ENCODE results near the gene IQCM. TPM values are rescaled to one million over a fixed set of nuclear protein-coding genes. Genes with fewer than 3 reads are reported as not detected.

The IQCM gene
- total RNA-seq, 1 donor from 2014 or later = not detected

DNA sequence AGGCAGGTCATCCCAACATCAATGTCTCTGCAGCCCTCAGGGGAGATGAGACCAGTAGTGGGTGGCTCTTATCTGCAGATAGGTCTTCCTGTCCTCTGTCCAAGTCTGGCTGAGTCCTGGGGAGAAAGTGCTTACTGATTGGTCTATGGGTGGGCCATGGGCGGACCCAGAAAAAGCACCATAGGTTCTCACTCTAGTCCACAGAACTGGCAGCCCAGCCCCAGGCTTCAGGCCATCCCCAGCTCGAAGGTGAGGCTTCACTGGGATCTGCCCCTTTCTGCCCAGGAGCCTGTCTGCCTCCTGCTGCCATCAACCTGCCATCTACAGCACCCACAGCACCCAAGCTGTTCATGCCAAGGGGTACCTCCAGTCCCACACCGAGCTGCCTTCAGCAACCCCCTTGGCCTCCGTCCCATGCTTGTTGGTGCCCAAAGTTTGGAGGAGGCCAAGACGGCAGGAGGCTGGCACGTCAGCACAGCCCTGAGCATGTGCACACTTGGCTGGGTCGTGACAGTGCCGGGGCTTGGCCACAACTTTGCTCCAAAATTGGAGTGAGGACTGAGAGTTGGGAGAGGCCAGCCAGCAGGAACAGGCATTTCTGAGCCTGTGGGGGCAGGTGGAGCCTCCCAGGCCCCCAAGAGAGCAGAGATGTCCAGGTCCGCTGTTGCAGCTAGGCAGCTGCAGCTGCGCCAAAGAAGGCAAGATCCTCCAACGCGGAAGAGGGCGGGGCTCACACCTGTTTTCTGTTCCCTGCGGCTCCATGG is 99.6 kb downstream of the IQCM start:
- Mint-ChIP-seq H3K4me3 (no peak overlapping the region), H3K27ac (ENCODE audit: unreplicated experiment) (no peak overlapping the region), H3K9me3 (no peaks in the 10 kb centered on the region), H3K4me1 (no peaks in the 10 kb centered on the region), H3K27me3 (ENCODE audit: low read depth) (no peaks in the 10 kb centered on the region), H3K36me3 (ENCODE audit: low read depth) (no peaks in the 10 kb centered on the region)
- TF ChIP-seq, protein P1, sequence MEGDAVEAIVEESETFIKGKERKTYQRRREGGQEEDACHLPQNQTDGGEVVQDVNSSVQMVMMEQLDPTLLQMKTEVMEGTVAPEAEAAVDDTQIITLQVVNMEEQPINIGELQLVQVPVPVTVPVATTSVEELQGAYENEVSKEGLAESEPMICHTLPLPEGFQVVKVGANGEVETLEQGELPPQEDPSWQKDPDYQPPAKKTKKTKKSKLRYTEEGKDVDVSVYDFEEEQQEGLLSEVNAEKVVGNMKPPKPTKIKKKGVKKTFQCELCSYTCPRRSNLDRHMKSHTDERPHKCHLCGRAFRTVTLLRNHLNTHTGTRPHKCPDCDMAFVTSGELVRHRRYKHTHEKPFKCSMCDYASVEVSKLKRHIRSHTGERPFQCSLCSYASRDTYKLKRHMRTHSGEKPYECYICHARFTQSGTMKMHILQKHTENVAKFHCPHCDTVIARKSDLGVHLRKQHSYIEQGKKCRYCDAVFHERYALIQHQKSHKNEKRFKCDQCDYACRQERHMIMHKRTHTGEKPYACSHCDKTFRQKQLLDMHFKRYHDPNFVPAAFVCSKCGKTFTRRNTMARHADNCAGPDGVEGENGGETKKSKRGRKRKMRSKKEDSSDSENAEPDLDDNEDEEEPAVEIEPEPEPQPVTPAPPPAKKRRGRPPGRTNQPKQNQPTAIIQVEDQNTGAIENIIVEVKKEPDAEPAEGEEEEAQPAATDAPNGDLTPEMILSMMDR (conservative IDR thresholded peaks at IDR 0.05) = no peak
- DNase-seq (ENCODE audit: low read depth, low spot score) = no peak

DNA sequence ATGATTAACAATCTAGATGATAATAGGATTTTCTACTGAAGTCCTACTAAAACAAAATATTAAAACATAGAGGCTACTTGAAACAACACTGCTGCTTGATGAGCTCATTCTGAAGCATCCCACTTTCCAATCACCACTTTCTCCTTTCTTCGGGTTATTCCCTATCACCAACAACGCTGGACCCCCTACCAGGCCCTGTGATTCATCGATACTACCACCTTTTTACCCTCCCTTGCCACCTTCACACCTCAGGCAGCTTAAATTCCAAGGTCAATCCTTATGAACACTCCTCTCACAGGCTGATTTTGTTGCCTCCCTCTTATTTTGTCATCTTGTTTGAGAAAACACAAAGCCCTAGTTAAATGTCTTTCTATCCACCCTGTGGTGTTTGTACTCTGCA is 102.6 kb downstream of the IQCM start:
- TF ChIP-seq, protein P1 (conservative IDR thresholded peaks at IDR 0.05) = no peak
- H3K4me3 Mint-ChIP-seq = no peak overlapping the region
- H3K9me3 Mint-ChIP-seq = no peaks in the 10 kb centered on the region
- no peaks in the 10 kb centered on the region for H3K4me1 Mint-ChIP-seq
- H3K27ac Mint-ChIP-seq (ENCODE audit: unreplicated experiment) = no peak overlapping the region
- H3K27me3 Mint-ChIP-seq (ENCODE audit: low read depth) = no peaks in the 10 kb centered on the region
- H3K36me3 Mint-ChIP-seq (ENCODE audit: low read depth) = no peaks in the 10 kb centered on the region
- DNase-seq (ENCODE audit: low read depth, low spot score) = no peak

DNA sequence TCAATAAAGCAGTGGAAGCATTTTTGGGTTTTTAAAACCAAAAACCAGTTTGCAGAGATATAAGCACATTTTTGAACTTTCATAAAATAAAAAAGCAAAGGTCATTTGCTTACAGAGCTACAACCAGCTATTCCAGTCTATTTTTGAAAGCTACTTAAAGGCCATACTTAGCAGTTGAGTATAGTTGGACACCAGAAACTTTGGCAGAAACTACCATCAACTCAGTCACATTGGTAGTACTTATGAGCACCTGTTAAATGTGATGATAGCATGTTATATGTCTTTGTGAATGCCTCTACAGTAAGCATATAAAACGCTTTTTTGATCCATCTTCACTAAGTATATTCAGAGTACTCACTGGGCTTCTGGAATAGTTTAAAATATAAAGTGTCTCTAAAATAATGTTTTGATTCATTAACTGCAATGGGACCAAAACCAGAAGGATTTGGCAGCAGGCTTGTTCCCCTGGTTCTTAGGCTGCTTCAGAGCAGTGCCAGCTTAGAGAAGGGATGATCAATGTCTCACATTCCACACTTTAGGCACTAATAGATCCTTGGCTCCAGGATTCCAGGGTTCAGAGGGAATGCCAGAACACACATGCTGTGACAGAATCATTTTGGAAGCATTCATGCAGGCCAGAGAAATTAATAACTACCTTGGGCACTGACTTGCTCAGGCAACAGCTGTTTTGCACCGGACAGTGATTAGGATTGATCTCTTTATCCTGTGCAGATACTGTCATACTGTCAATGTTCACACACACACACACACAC is 103.9 kb downstream of the IQCM start:
- no peak for DNase-seq (ENCODE audit: low read depth, low spot score)
- TF ChIP-seq, protein P1 (conservative IDR thresholded peaks at IDR 0.05) = no peak
- no peak overlapping the region for H3K4me3 Mint-ChIP-seq
- no peaks in the 10 kb centered on the region for H3K27me3 Mint-ChIP-seq (ENCODE audit: low read depth)
- no peak overlapping the region for H3K27ac Mint-ChIP-seq (ENCODE audit: unreplicated experiment)
- no peaks in the 10 kb centered on the region for H3K9me3 Mint-ChIP-seq
- no peaks in the 10 kb centered on the region for H3K4me1 Mint-ChIP-seq
- no peaks in the 10 kb centered on the region for H3K36me3 Mint-ChIP-seq (ENCODE audit: low read depth)

DNA sequence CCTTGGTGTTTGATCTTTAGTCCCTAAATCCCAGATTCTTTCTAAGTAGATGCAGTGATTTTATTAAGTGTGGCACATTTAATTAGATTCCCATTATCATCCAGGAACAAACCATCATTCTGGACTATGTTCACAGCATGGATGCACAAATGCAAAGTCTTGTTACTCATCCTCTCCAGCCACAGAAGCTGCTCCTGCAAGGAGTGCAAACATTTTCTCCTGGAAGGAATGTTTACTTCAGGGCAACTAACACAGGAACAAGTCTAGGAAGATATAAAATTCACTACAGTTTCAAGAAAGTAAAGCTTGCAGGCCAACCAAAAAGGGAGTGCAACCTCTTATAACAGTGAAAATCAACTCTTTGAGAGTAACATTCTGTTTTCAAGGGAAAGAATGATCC is 106.0 kb downstream of the IQCM start:
- TF ChIP-seq, protein P1 (conservative IDR thresholded peaks at IDR 0.05) = no peak
- no peak overlapping the region for H3K27ac Mint-ChIP-seq (ENCODE audit: unreplicated experiment)
- no peaks in the 10 kb centered on the region for H3K4me1 Mint-ChIP-seq
- no peaks in the 10 kb centered on the region for H3K27me3 Mint-ChIP-seq (ENCODE audit: low read depth)
- no peak overlapping the region for H3K4me3 Mint-ChIP-seq
- DNase-seq (ENCODE audit: low read depth, low spot score) = no peak
- H3K36me3 Mint-ChIP-seq (ENCODE audit: low read depth) = no peaks in the 10 kb centered on the region
- H3K9me3 Mint-ChIP-seq = no peaks in the 10 kb centered on the region

DNA sequence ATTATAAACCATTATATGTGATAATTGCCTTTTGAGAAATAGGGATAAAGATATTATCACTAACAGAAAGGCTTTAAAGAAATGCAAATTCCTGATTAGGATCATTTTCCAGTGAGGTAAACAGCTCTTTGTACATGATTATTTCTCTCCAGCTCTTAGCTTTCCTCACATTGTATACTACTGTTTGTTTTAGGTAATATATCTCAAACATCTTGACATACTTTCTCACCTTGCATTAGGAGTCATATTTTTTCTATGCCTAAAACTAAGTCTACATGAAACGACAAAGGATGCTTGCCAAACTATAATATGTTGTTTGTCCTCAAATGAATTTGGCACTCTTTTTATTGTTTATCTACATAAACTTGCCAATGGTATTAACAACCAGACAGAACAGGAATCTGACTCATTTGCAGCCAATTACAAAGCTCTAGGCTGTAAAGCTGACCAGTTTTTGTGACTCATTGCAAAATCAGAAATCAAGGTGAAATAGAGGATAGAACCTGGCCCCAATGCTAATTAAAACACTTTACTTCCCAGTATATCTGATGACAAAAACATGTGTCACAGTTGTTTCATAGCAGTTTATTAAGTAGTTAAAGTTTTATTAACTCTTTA is 107.0 kb downstream of the IQCM start:
- Mint-ChIP-seq H3K4me3 (no peak overlapping the region), H3K27ac (ENCODE audit: unreplicated experiment) (no peak overlapping the region), H3K9me3 (no peaks in the 10 kb centered on the region)

More for the DNA sequence above, 107.0 kb downstream of the IQCM start:
- Mint-ChIP-seq H3K36me3 (ENCODE audit: low read depth) (no peaks in the 10 kb centered on the region), H3K27me3 (ENCODE audit: low read depth) (no peaks in the 10 kb centered on the region), H3K4me1 (no peaks in the 10 kb centered on the region)
- TF ChIP-seq, protein P1 (conservative IDR thresholded peaks at IDR 0.05) = no peak
- no peak for DNase-seq (ENCODE audit: low read depth, low spot score)
